Endothelial cell of umbilical vein (primary cell): Measurements from ENCODE around the gene TFF3. TPM values are rescaled to one million over a fixed set of nuclear protein-coding genes. Genes with fewer than 3 reads are reported as not detected.

Experiments used
- BruUV-seq: library from RNA; stranded (reverse); fragments of 400-500 nt; replicated peaks from 2 replicates; lab custom pipeline; 2021; lab: Mats Ljungman, UMichigan
- CTCF ChIA-PET: fragments of 300-600, 350-600 bp; sonication (Branson Sonifier 250); formaldehyde crosslinking; loops from one replicate; lab custom pipeline; 2021; ENCODE audit warnings: antibody characterized with exemption, inconsistent platforms; lab: Charles Lee
- POLR2A ChIA-PET: fragments of 300-600, 350-600 bp; sonication (Branson Sonifier 250); formaldehyde crosslinking; loops from one replicate; lab custom pipeline; 2021; ENCODE audit warnings: antibody characterized with exemption, inconsistent platforms; lab: Charles Lee
- DNase-seq: peaks from one replicate; pipeline ENCODE4 v3.0.0-alpha.2; 2011; ENCODE audit warnings: low read depth, low spot score
- FAIRE-seq: peaks from 2 replicates; lab custom pipeline; 2011; peaks lifted over from hg19 to GRCh38; lab: Jason Lieb, UNC
- H2AFZ ChIP-seq: 2 replicates; pipeline ENCODE4 v1.6.0; 2012; ENCODE audit warnings: low read depth, low read length, control low read depth, inconsistent platforms
- H3K27ac ChIP-seq: 2 replicates; pipeline ENCODE4 v1.5.1; 2011; ENCODE audit warnings: low read depth, mild to moderate bottlenecking, control low read depth, low read length, moderate library complexity; ENCODE audit not compliant: insufficient read depth
- H3K27me3 ChIP-seq, 2 experiments: 2 replicates each; pipeline versions ENCODE4 v1.6.0 to v1.6.1; 2011; ENCODE audit warnings: low read length in 2 of 2, mixed read lengths in 1 of 2; ENCODE audit not compliant: control insufficient read depth in 2 of 2, insufficient read depth in 2 of 2
- H3K36me3 ChIP-seq, 2 experiments: 2 replicates in 1 of 2; 3 replicates in 1 of 2; pipeline ENCODE4 v1.5.1; 2011; ENCODE audit warnings: low read length in 2 of 2, mild to moderate bottlenecking in 1 of 2, moderate library complexity in 1 of 2; ENCODE audit not compliant: control insufficient read depth in 2 of 2, insufficient read depth in 2 of 2; ENCODE audit errors: extremely low read depth in 1 of 2
- H3K4me1 ChIP-seq: 3 replicates; pipeline ENCODE4 v1.5.1; 2011; ENCODE audit warnings: mild to moderate bottlenecking, low read length; ENCODE audit not compliant: control insufficient read depth, insufficient read depth; ENCODE audit errors: extremely low read depth
- H3K4me2 ChIP-seq: 2 replicates; pipeline ENCODE4 v1.6.1; 2011; ENCODE audit warnings: low read length, control low read depth, mixed read lengths; ENCODE audit not compliant: insufficient read depth
- H3K4me3 ChIP-seq, 3 experiments: fragments of 200-600 bp in 1 of 3; sonication (generic), shearing (Covaris generic) in 1 of 3; replicated peaks in 1 of 3; 2 replicates each; pipeline ENCODE4 v1.5.1; 2011 to 2016; ENCODE audit warnings: control low read depth in 3 of 3, low read length in 3 of 3, mild to moderate bottlenecking in 2 of 3, inconsistent platforms in 1 of 3, low read depth in 1 of 3, moderate library complexity in 1 of 3; ENCODE audit not compliant: insufficient read depth in 1 of 3
- H3K79me2 ChIP-seq: 2 replicates; pipeline ENCODE4 v1.6.0; 2012; ENCODE audit warnings: low read length, inconsistent platforms; ENCODE audit not compliant: control insufficient read depth, insufficient read depth
- H3K9ac ChIP-seq: replicated peaks from 2 replicates; pipeline ENCODE3; 2011; ENCODE audit warnings: low read length, control low read depth; ENCODE audit not compliant: insufficient read depth; ENCODE audit errors: extremely low read depth
- H3K9me1 ChIP-seq: replicated peaks from 3 replicates; pipeline ENCODE4 v1.6.0; 2011; ENCODE audit warnings: mild to moderate bottlenecking, low read length; ENCODE audit not compliant: control insufficient read depth, insufficient read depth; ENCODE audit errors: extremely low read depth
- H3K9me3 ChIP-seq: replicated peaks from 2 replicates; pipeline ENCODE4 v1.5.1; 2012; ENCODE audit warnings: low read length, inconsistent platforms; ENCODE audit not compliant: control insufficient read depth, insufficient read depth
- H4K20me1 ChIP-seq: replicated peaks from 2 replicates; pipeline ENCODE3; 2011; ENCODE audit warnings: mild to moderate bottlenecking, low read length; ENCODE audit not compliant: control insufficient read depth, insufficient read depth; ENCODE audit errors: extremely low read depth
- CTCF ChIP-seq, 2 donors: IDR thresholded peaks; 1 replicate in 1 of 2; 2 replicates in 1 of 2; pipeline ENCODE4 v1.5.1; 2011; ENCODE audit warnings: low read length in 2 of 2, mild to moderate bottlenecking in 2 of 2, moderate library complexity in 2 of 2, control low read depth in 1 of 2, inconsistent platforms in 1 of 2, low read depth in 1 of 2; ENCODE audit not compliant: insufficient read depth in 1 of 2; ENCODE audit errors: extremely low read depth in 1 of 2
- GATA2 ChIP-seq: IDR thresholded peaks from 2 replicates; pipeline ENCODE4 v1.7.0; 2011; ENCODE audit warnings: low read depth, mild to moderate bottlenecking, moderate library complexity, mixed read lengths, low read length; ENCODE audit not compliant: insufficient read length, insufficient read depth
- JUN ChIP-seq: IDR thresholded peaks from 2 replicates; pipeline ENCODE4 v1.6.1; 2011; ENCODE audit warnings: borderline replicate concordance, low read depth; ENCODE audit not compliant: insufficient read length, insufficient read depth
- MAX ChIP-seq: IDR thresholded peaks from 2 replicates; pipeline ENCODE4 v1.6.1; 2011; ENCODE audit not compliant: insufficient read depth, insufficient read length
- MYC ChIP-seq: IDR thresholded peaks from one replicate; pipeline ENCODE4 v1.6.1; 2011; ENCODE audit warnings: mild to moderate bottlenecking, low read depth, low read length
- POLR2AphosphoS5 ChIP-seq: IDR thresholded peaks from 2 replicates; pipeline ENCODE4 v1.6.1; 2012; ENCODE audit warnings: low read depth, mild to moderate bottlenecking, control low read depth, low read length, moderate library complexity; ENCODE audit not compliant: insufficient read depth
- dilution Hi-C: fragments of 300-500 bp; cut with MboI; formaldehyde crosslinking; loops from one replicate; pipeline ENCODE4 v1.15.0; 2019; ENCODE audit warnings: low sequenced_read_pairs; ENCODE audit not compliant: extremely low pct_ligation_motif_present
- intact Hi-C: fragments of 100-400 bp; cut with micrococcal nuclease; formaldehyde crosslinking; loops from one replicate; pipeline ENCODE4 v1.10.0; 2022
- polyA plus RNA-seq, 4 experiments: library from polyadenylated mRNA; depleted of rRNA in 3 of 4; stranded (reverse) in 3 of 4; unstranded in 1 of 4; fragments of >200 nt; gene quantifications; 2 replicates each; pipeline versions ENCODE4 v1.2.1 to v1.2.3, GENCODE V29; 2011 to 2012; ENCODE audit warnings: missing spikeins in 1 of 4
- total RNA-seq: library from RNA; stranded (reverse); gene quantifications from 2 replicates; pipeline ENCODE4 v1.2.3, GENCODE V29; 2021

Gene TFF3
- total and polyA plus RNA-seq, 2 donors (not counting 3 experiments of a cell fraction or from before 2014, with no cell fraction given): 0.93 to 1.8 TPM

GRCh38 chr21:42269386-42269785 is 45.8 kb downstream of the TFF3 start:
- H3K4me1 ChIP-seq: peaks cover 1% of the 10 kb centered on the region
- no peaks in the 10 kb centered on the region for H3K9me3 ChIP-seq
- DNase-seq: no peak
- H3K4me3 ChIP-seq: no peak overlapping the region
- no peak overlapping the region for H3K9ac ChIP-seq
- BruUV-seq: no TSS peak
- H3K27ac ChIP-seq: no peak overlapping the region
- POLR2A ChIA-PET: no interaction called here
- dilution Hi-C loops (no loop called here), intact Hi-C loops (no loop called here)
- FAIRE-seq: no peak
- no peaks in the 10 kb centered on the region for H3K36me3 ChIP-seq
- no peak overlapping the region for H2AFZ ChIP-seq
- CTCF ChIA-PET: interaction anchor here (0.6 to 4.2 kb wide), 5 partner anchors 10 to 152 kb away, joined by 3 to 33 read pairs (median 3); no protein-coding TSS in a partner anchor
- no peaks in the 10 kb centered on the region for H3K9me1 ChIP-seq
- TF ChIP-seq MYC (no peak), MAX (no peak), GATA2 (no peak), JUN (no peak), POLR2AphosphoS5 (no peak), CTCF (IDR thresholded peaks at IDR 0.05; ENCODE audit: extremely low read depth in 1 of 2, insufficient read depth in 1 of 2, low read depth in 1 of 2, low read length in 2 of 2) (no peak)
- no peak overlapping the region for H3K4me2 ChIP-seq
- H3K27me3 ChIP-seq: no peaks in the 10 kb centered on the region
- H4K20me1 ChIP-seq: no peaks in the 10 kb centered on the region
- H3K79me2 ChIP-seq: no peaks in the 10 kb centered on the region
